IMR-90 (cell line): ENCODE measurements around the gene CCDC88C. TPM values are rescaled to one million over a fixed set of nuclear protein-coding genes. Genes with fewer than 3 reads are reported as not detected.

Source experiments
- ATAC-seq: fragments of 200-7000 bp; cut with Tn5 transposase; 2 replicates; pipeline ENCODE4 v1.9.1; 2020; ENCODE audit warnings: low read depth, mild to moderate bottlenecking, moderate library complexity
- BruUV-seq: library from RNA; stranded (reverse); fragments of 400-500 nt; replicated peaks from 2 replicates; lab custom pipeline; 2021; lab: Mats Ljungman, UMichigan
- CTCF ChIA-PET: fragments of 300-600 bp; formaldehyde crosslinking; extraction: SDS; loops from one replicate; lab custom pipeline; 2021; ENCODE audit warnings: antibody characterized with exemption; lab: Yijun Ruan, JAX
- POLR2A ChIA-PET: fragments of 300-600 bp; sonication (Branson Sonifier 250); formaldehyde crosslinking; loops from one replicate; lab custom pipeline; 2022; ENCODE audit warnings: antibody characterized with exemption; ENCODE audit not compliant: unreplicated experiment; lab: Charles Lee
- DNase-seq: peaks from one replicate; pipeline ENCODE4 v3.0.0; 2013
- H2AFZ ChIP-seq: replicated peaks from 2 replicates; pipeline ENCODE3; 2013; ENCODE audit warnings: low read length, mild to moderate bottlenecking; ENCODE audit not compliant: poor library complexity
- H2AK5ac ChIP-seq: 2 replicates; pipeline ENCODE4 v1.6.1; 2013; ENCODE audit warnings: low read depth, low read length, inconsistent platforms
- H2AK9ac ChIP-seq: replicated peaks from 2 replicates; pipeline ENCODE3; 2013; ENCODE audit warnings: mild to moderate bottlenecking, low read depth, low read length, moderate library complexity; ENCODE audit not compliant: poor library complexity
- H2BK120ac ChIP-seq: 2 replicates; pipeline ENCODE4 v1.6.1; 2013; ENCODE audit warnings: low read depth, low read length, inconsistent platforms
- H2BK15ac ChIP-seq: 3 replicates; pipeline ENCODE4 v1.6.1; 2013; ENCODE audit warnings: low read depth, low read length, inconsistent platforms
- H2BK20ac ChIP-seq: 2 replicates; pipeline ENCODE4 v1.6.1; 2013; ENCODE audit warnings: low read depth, mild to moderate bottlenecking, inconsistent platforms, low read length, moderate library complexity
- H2BK5ac ChIP-seq: 2 replicates; pipeline ENCODE4 v1.6.1; 2013; ENCODE audit warnings: mild to moderate bottlenecking, low read depth, low read length, inconsistent platforms; ENCODE audit not compliant: poor library complexity, severe bottlenecking
- H3K14ac ChIP-seq: replicated peaks from 2 replicates; pipeline ENCODE4 v1.6.1; 2013; ENCODE audit warnings: low read depth, low read length, inconsistent platforms
- H3K18ac ChIP-seq: 2 replicates; pipeline ENCODE4 v1.6.1; 2013; ENCODE audit warnings: low read depth, low read length, control low read depth
- H3K23ac ChIP-seq: 2 replicates; pipeline ENCODE4 v1.6.1; 2013; ENCODE audit warnings: low read depth, low read length, inconsistent platforms
- H3K27ac ChIP-seq: 2 replicates; pipeline ENCODE4 v1.5.1; 2013; ENCODE audit warnings: mild to moderate bottlenecking, control low read depth, low read length; ENCODE audit not compliant: insufficient read depth
- H3K27me3 ChIP-seq: 2 replicates; pipeline ENCODE4 v1.6.1; 2013; ENCODE audit warnings: low read length; ENCODE audit not compliant: control insufficient read depth, insufficient read depth
- H3K36me3 ChIP-seq: 2 replicates; pipeline ENCODE4 v1.6.1; 2013; ENCODE audit warnings: low read length, mixed read lengths; ENCODE audit not compliant: control insufficient read depth, insufficient read depth
- H3K4ac ChIP-seq: 2 replicates; pipeline ENCODE4 v1.6.1; 2013; ENCODE audit warnings: low read depth, low read length, inconsistent platforms
- H3K4me1 ChIP-seq: 2 replicates; pipeline ENCODE4 v1.6.1; 2013; ENCODE audit warnings: low read length, mixed read lengths; ENCODE audit not compliant: control insufficient read depth, insufficient read depth
- H3K4me2 ChIP-seq: 2 replicates; pipeline ENCODE4 v1.6.1; 2013; ENCODE audit warnings: low read depth, mild to moderate bottlenecking, control low read depth, low read length, moderate library complexity
- H3K4me3 ChIP-seq: 2 replicates; pipeline ENCODE4 v1.5.1; 2013; ENCODE audit warnings: low read depth, mild to moderate bottlenecking, control low read depth, low read length, moderate library complexity; ENCODE audit not compliant: insufficient read depth
- H3K56ac ChIP-seq: 2 replicates; pipeline ENCODE4 v1.6.1; 2013; ENCODE audit warnings: low read length, inconsistent platforms; ENCODE audit not compliant: insufficient read depth; ENCODE audit errors: extremely low read depth
- H3K79me1 ChIP-seq, 2 experiments: 2 replicates each; pipeline ENCODE4 v1.6.1; 2013; ENCODE audit warnings: low read length in 2 of 2, inconsistent platforms in 1 of 2, low read depth in 1 of 2
- H3K9ac ChIP-seq: 2 replicates; pipeline ENCODE4 v1.6.1; 2013; ENCODE audit warnings: low read depth, low read length, control low read depth
- H3K9me1 ChIP-seq: 2 replicates; pipeline ENCODE4 v1.6.1; 2013; ENCODE audit warnings: low read length, inconsistent platforms; ENCODE audit not compliant: insufficient read depth
- H3K9me3 ChIP-seq: 2 replicates; pipeline ENCODE4 v1.6.1; 2013; ENCODE audit warnings: low read length; ENCODE audit not compliant: control insufficient read depth, insufficient read depth
- H4K20me1 ChIP-seq: 2 replicates; pipeline ENCODE4 v1.6.1; 2013; ENCODE audit warnings: low read length, inconsistent platforms; ENCODE audit not compliant: insufficient read depth
- H4K5ac ChIP-seq: 2 replicates; pipeline ENCODE4 v1.6.1; 2013; ENCODE audit warnings: mild to moderate bottlenecking, low read depth, low read length, control low read depth
- H4K8ac ChIP-seq, 2 experiments: 2 replicates each; pipeline ENCODE4 v1.6.1; 2013; ENCODE audit warnings: low read depth in 2 of 2, low read length in 2 of 2, control low read depth in 1 of 2, inconsistent platforms in 1 of 2
- H4K91ac ChIP-seq: 2 replicates; pipeline ENCODE4 v1.6.1; 2013; ENCODE audit warnings: low read depth, low read length, inconsistent platforms; ENCODE audit not compliant: insufficient read depth
- BHLHE40 ChIP-seq: fragments of 150-350 bp; IDR thresholded peaks from 2 replicates; pipeline ENCODE4 v1.6.1; 2016; ENCODE audit warnings: mild to moderate bottlenecking, low read depth, low read length
- CEBPB ChIP-seq: IDR thresholded peaks from 2 replicates; pipeline ENCODE4 v1.6.1; 2012; ENCODE audit warnings: low read depth, low read length, improper control_type of control experiment
- CHD1 ChIP-seq: IDR thresholded peaks from 2 replicates; pipeline ENCODE4 v1.6.1; 2012; ENCODE audit warnings: low read depth, low read length, improper control_type of control experiment
- FOS ChIP-seq: fragments of 150-350 bp; IDR thresholded peaks from 2 replicates; pipeline ENCODE4 v1.6.1; 2016; ENCODE audit warnings: low read depth, low read length
- MAFK ChIP-seq: IDR thresholded peaks from 2 replicates; pipeline ENCODE4 v1.6.1; 2012; ENCODE audit warnings: low read depth, low read length, improper control_type of control experiment
- MAZ ChIP-seq: IDR thresholded peaks from 2 replicates; pipeline ENCODE4 v1.6.1; 2012; ENCODE audit warnings: low read depth, mild to moderate bottlenecking, low read length, improper control_type of control experiment, moderate library complexity, borderline replicate concordance
- MXI1 ChIP-seq: IDR thresholded peaks from 2 replicates; pipeline ENCODE4 v1.6.1; 2012; ENCODE audit warnings: low read depth, mild to moderate bottlenecking, low read length, moderate library complexity, borderline replicate concordance
- NFE2L2 ChIP-seq: fragments of 150-350 bp; IDR thresholded peaks from 2 replicates; pipeline ENCODE4 v1.6.1; 2016; ENCODE audit warnings: low read depth, mild to moderate bottlenecking, low read length
- POLR2A ChIP-seq: IDR thresholded peaks from 2 replicates; pipeline ENCODE4 v1.6.1; 2012; ENCODE audit warnings: mild to moderate bottlenecking, low read depth, low read length
- RAD21 ChIP-seq: IDR thresholded peaks from 2 replicates; pipeline ENCODE4 v1.6.1; 2012; ENCODE audit warnings: low read length, improper control_type of control experiment
- RCOR1 ChIP-seq: IDR thresholded peaks from 2 replicates; pipeline ENCODE4 v1.6.1; 2012; ENCODE audit warnings: mild to moderate bottlenecking, low read length, improper control_type of control experiment; ENCODE audit not compliant: insufficient replicate concordance
- RFX5 ChIP-seq: IDR thresholded peaks from 2 replicates; pipeline ENCODE4 v1.8.0; 2012; ENCODE audit warnings: low read depth, mild to moderate bottlenecking, low read length, moderate library complexity
- SMC3 ChIP-seq: fragments of 150-350 bp; IDR thresholded peaks from 2 replicates; pipeline ENCODE4 v1.6.1; 2016; ENCODE audit warnings: low read depth, mild to moderate bottlenecking, antibody characterized with exemption, low read length, moderate library complexity
- WGBS, 2 experiments: methylation state at CpG; one replicate each; pipeline versions ENCODE4 v1.1.5 to v1.1.7; 2013; ENCODE audit warnings: missing lambda C conversion rate in 2 of 2; ENCODE audit not compliant: insufficient read length in 1 of 2; ENCODE audit errors: extremely low coverage in 2 of 2; 5-methylcytosine and 5-hydroxymethylcytosine counted together
- dilution Hi-C: fragments of 300-500 bp; cut with HindIII; formaldehyde crosslinking; loops from one replicate; pipeline ENCODE4 v1.14.3; 2018; ENCODE audit warnings: low sequenced_read_pairs; ENCODE audit not compliant: unreplicated experiment
- in situ Hi-C: fragments of 300-500 bp; cut with MboI; formaldehyde crosslinking; loops from 3 replicates; pipeline ENCODE4 v1.14.3; 2019; ENCODE audit warnings: low sequenced_read_pairs, inconsistent platforms, mixed read lengths
- intact Hi-C: fragments of 100-400 bp; cut with micrococcal nuclease; formaldehyde crosslinking; loops from 2 replicates; pipeline ENCODE4 v1.10.0; 2022
- polyA plus RNA-seq, 3 experiments: library from polyadenylated mRNA; depleted of rRNA; stranded (reverse); fragments of >200 nt; gene quantifications; 2 replicates each; pipeline ENCODE4 v1.2.3, GENCODE V29; 2012; ENCODE audit warnings: low replicate concordance in 1 of 3
- total RNA-seq: library from RNA; depleted of rRNA; stranded (reverse); fragments of >200 nt; gene quantifications from 2 replicates; pipeline ENCODE4 v1.2.3, GENCODE V29; 2012
- TF ChIP-seq, protein P1 (sequence below): conservative IDR thresholded peaks from 2 replicates; pipeline ENCODE4 v1.5.1; 2012; ENCODE audit warnings: mild to moderate bottlenecking, low read depth, low read length, improper control_type of control experiment
- TF ChIP-seq, protein P2 (sequence below): fragments of 150-350 bp; IDR thresholded peaks from 2 replicates; pipeline ENCODE4 v1.6.1; 2016; ENCODE audit warnings: low read depth, mild to moderate bottlenecking, low read length, moderate library complexity, borderline replicate concordance
- TF ChIP-seq, protein P3 (sequence below): fragments of 150-350 bp; IDR thresholded peaks from 2 replicates; pipeline ENCODE4 v1.6.1; 2017; ENCODE audit warnings: mild to moderate bottlenecking, antibody characterized with exemption, low read length, low read depth

Gene CCDC88C
- total and polyA plus RNA-seq, 2 of the 4 experiments (the other 2 are of a cell fraction) = 0.17 to 0.18 TPM

DNA sequence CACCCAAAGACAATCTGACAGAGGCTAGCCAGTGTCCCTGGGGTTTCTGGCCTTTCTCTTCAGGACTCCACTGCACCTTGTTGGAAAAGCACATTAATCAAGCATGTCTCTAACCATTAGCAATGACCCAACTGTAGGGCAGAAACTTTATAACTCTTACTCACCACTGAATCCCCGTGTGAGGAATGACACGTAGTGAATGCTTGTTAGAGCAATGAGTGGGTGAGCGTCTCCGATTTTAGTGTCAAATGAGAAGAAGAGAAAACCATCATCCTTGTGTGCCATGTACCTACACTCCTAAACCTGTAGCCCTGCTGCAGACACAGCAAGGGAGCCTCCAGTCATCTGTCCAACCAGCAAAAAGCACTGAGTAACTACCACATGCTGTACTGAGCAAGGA, 116.7 kb downstream of the CCDC88C start:
- Histone ChIP-seq H4K20me1 (no peaks in the 10 kb centered on the region), H3K14ac (no peak overlapping the region), H3K79me1 (no peaks in the 10 kb centered on the region), H3K18ac (no peak overlapping the region), H2AFZ (no peak overlapping the region), H3K4me3 (no peak overlapping the region), H3K36me3 (no peaks in the 10 kb centered on the region), H3K27me3 (peaks cover 21% of the 10 kb centered on the region), H2BK120ac (no peak overlapping the region), H3K4me1 (no peaks in the 10 kb centered on the region), H2AK9ac (no peak overlapping the region), H3K23ac (no peak overlapping the region), H2BK15ac (no peak overlapping the region), H2BK5ac (no peak overlapping the region), H3K56ac (no peak overlapping the region), H3K9me1 (no peaks in the 10 kb centered on the region), H3K9ac (no peak overlapping the region), H3K4me2 (no peak overlapping the region), H3K4ac (no peak overlapping the region), H3K27ac (no peak overlapping the region), H4K5ac (no peak overlapping the region), H3K9me3 (no peaks in the 10 kb centered on the region), H4K8ac (no peak overlapping the region), H4K91ac (no peak overlapping the region), H2BK20ac (no peak overlapping the region), H2AK5ac (no peak overlapping the region)
- WGBS, 2 experiments = no CpG with 5 or more reads among the region's 4 CpGs
- DNase-seq = no peak
- CTCF ChIA-PET = no interaction called here
- no TSS peak for BruUV-seq
- no peak for TF ChIP-seq RFX5
- TF ChIP-seq, protein P1, sequence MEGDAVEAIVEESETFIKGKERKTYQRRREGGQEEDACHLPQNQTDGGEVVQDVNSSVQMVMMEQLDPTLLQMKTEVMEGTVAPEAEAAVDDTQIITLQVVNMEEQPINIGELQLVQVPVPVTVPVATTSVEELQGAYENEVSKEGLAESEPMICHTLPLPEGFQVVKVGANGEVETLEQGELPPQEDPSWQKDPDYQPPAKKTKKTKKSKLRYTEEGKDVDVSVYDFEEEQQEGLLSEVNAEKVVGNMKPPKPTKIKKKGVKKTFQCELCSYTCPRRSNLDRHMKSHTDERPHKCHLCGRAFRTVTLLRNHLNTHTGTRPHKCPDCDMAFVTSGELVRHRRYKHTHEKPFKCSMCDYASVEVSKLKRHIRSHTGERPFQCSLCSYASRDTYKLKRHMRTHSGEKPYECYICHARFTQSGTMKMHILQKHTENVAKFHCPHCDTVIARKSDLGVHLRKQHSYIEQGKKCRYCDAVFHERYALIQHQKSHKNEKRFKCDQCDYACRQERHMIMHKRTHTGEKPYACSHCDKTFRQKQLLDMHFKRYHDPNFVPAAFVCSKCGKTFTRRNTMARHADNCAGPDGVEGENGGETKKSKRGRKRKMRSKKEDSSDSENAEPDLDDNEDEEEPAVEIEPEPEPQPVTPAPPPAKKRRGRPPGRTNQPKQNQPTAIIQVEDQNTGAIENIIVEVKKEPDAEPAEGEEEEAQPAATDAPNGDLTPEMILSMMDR = no peak
- TF ChIP-seq, protein P2, sequence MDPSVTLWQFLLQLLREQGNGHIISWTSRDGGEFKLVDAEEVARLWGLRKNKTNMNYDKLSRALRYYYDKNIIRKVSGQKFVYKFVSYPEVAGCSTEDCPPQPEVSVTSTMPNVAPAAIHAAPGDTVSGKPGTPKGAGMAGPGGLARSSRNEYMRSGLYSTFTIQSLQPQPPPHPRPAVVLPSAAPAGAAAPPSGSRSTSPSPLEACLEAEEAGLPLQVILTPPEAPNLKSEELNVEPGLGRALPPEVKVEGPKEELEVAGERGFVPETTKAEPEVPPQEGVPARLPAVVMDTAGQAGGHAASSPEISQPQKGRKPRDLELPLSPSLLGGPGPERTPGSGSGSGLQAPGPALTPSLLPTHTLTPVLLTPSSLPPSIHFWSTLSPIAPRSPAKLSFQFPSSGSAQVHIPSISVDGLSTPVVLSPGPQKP = no peak
- no peak for TF ChIP-seq MXI1
- no peak for TF ChIP-seq CEBPB
- TF ChIP-seq, protein P3, sequence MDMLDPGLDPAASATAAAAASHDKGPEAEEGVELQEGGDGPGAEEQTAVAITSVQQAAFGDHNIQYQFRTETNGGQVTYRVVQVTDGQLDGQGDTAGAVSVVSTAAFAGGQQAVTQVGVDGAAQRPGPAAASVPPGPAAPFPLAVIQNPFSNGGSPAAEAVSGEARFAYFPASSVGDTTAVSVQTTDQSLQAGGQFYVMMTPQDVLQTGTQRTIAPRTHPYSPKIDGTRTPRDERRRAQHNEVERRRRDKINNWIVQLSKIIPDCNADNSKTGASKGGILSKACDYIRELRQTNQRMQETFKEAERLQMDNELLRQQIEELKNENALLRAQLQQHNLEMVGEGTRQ = no peak
- TF ChIP-seq NFE2L2 = no peak
- TF ChIP-seq BHLHE40 = no peak
- TF ChIP-seq MAFK = no peak
- no peak for TF ChIP-seq CHD1
- TF ChIP-seq FOS = no peak
- no peak for TF ChIP-seq MAZ
- no peak for TF ChIP-seq RAD21
- no peak for TF ChIP-seq RCOR1
- no peak for TF ChIP-seq POLR2A
- no peak for TF ChIP-seq SMC3
- dilution Hi-C loops = no loop called here
- POLR2A ChIA-PET = interaction anchor here (0.5 kb wide), 1 partner anchor 1012 kb away, joined by 3 read pairs; no protein-coding TSS in a partner anchor
- in situ Hi-C loops = no loop called here
- intact Hi-C loops = no loop called here
- ATAC-seq = no peak
